GM12878 (cell line): ENCODE measurements around the gene FAM131B. TPM values are rescaled to one million over a fixed set of nuclear protein-coding genes. Genes with fewer than 3 reads are reported as not detected.

Experiments
- ATAC-seq: fragments of 200-7000 bp; cut with Tn5 transposase; 3 replicates; pipeline ENCODE4 v1.9.1; 2020; ENCODE audit warnings: mild to moderate bottlenecking, moderate library complexity
- BruUV-seq: library from RNA; stranded (reverse); fragments of 400-500 nt; replicated peaks from 2 replicates; lab custom pipeline; 2021; lab: Mats Ljungman, UMichigan
- CTCF ChIA-PET: fragments of 300-600 bp; sonication (Branson Sonifier 250); formaldehyde crosslinking; extraction: SDS; loops from one replicate; lab custom pipeline; 2021; ENCODE audit warnings: inconsistent platforms; lab: Yijun Ruan, JAX
- POLR2A ChIA-PET: fragments of 350-600 bp; formaldehyde crosslinking; extraction: SDS; loops from one replicate; lab custom pipeline; 2021; ENCODE audit warnings: inconsistent platforms; lab: Charles Lee
- RAD21 ChIA-PET: fragments of 300-600 bp; sonication (Branson Sonifier 250); formaldehyde crosslinking; loops from one replicate; lab custom pipeline; 2023; ENCODE audit warnings: antibody characterized with exemption; ENCODE audit not compliant: unreplicated experiment; lab: Charles Lee
- SMC1A ChIA-PET: fragments of 300-600 bp; sonication (Branson Sonifier 250); formaldehyde crosslinking; loops from one replicate; lab custom pipeline; 2023; ENCODE audit not compliant: unreplicated experiment, uncharacterized antibody; lab: Charles Lee
- DNase-seq: peaks from one replicate; pipeline ENCODE4 v3.0.0-alpha.2; 2011; ENCODE audit warnings: low read depth, low spot score
- FAIRE-seq: peaks from 3 replicates; lab custom pipeline; 2011; peaks lifted over from hg19 to GRCh38; lab: Jason Lieb, UNC
- H2AFZ ChIP-seq: 2 replicates; pipeline ENCODE4 v1.6.0; 2011; ENCODE audit warnings: low read depth, low read length, control low read depth; ENCODE audit not compliant: control insufficient read depth
- H3K27ac ChIP-seq: 2 replicates; pipeline ENCODE4 v1.5.1; 2011; ENCODE audit warnings: control low read depth; ENCODE audit not compliant: control insufficient read depth, insufficient read depth
- H3K27me3 ChIP-seq, 2 experiments: replicated peaks in 1 of 2; 2 replicates each; pipeline versions ENCODE4 v1.6.0 to v1.6.1; 2011; ENCODE audit warnings: low read length in 1 of 2; ENCODE audit not compliant: control insufficient read depth in 2 of 2, insufficient read depth in 2 of 2
- H3K36me3 ChIP-seq, 2 experiments: 2 replicates each; pipeline ENCODE4 v1.5.1; 2011; ENCODE audit warnings: low read length in 1 of 2; ENCODE audit not compliant: control insufficient read depth in 2 of 2, insufficient read depth in 2 of 2
- H3K4me1 ChIP-seq: 2 replicates; pipeline ENCODE4 v1.6.1; 2011; ENCODE audit warnings: mild to moderate bottlenecking, low read length, moderate library complexity, mixed read lengths; ENCODE audit not compliant: control insufficient read depth, insufficient read depth
- H3K4me2 ChIP-seq: 2 replicates; pipeline ENCODE4 v1.6.0; 2011; ENCODE audit warnings: control low read depth; ENCODE audit not compliant: control insufficient read depth, insufficient read depth
- H3K4me3 ChIP-seq: fragments of 200-600 bp; sonication (generic); 2 replicates; pipeline ENCODE4 v1.5.1; 2016
- H3K79me2 ChIP-seq: 2 replicates; pipeline ENCODE4 v1.6.0; 2011; ENCODE audit warnings: low read length; ENCODE audit not compliant: control insufficient read depth, insufficient read depth
- H3K9ac ChIP-seq: 2 replicates; pipeline ENCODE4 v1.8.0; 2011; ENCODE audit warnings: low read length, control low read depth, mixed read lengths; ENCODE audit not compliant: control insufficient read depth, insufficient read depth
- H3K9me3 ChIP-seq: replicated peaks from 3 replicates; pipeline ENCODE4 v1.5.1; 2011; ENCODE audit warnings: mild to moderate bottlenecking, low read length; ENCODE audit not compliant: control insufficient read depth, insufficient read depth
- H4K20me1 ChIP-seq: 2 replicates; pipeline ENCODE4 v1.6.0; 2011; ENCODE audit not compliant: control insufficient read depth, insufficient read depth
- ATF2 ChIP-seq: IDR thresholded peaks from 2 replicates; pipeline ENCODE4 v1.6.1; 2012; ENCODE audit warnings: low read length, inconsistent platforms
- ELK1 ChIP-seq: IDR thresholded peaks from 2 replicates; pipeline ENCODE4 v1.6.1; 2012; ENCODE audit warnings: low read depth, low read length, improper control_type of control experiment
- HSF1 ChIP-seq: fragments of 150-350 bp; IDR thresholded peaks from 2 replicates; pipeline ENCODE4 v1.6.1; 2014; ENCODE audit warnings: mild to moderate bottlenecking, low read depth, low read length
- IRF4 ChIP-seq: IDR thresholded peaks from 2 replicates; pipeline ENCODE4 v1.6.1; 2011; ENCODE audit warnings: low read depth, low read length
- MLLT1 ChIP-seq: fragments of 450-650 bp; IDR thresholded peaks from 2 replicates; pipeline ENCODE4 v1.6.1; 2016; ENCODE audit warnings: mild to moderate bottlenecking
- NR2C2 ChIP-seq: IDR thresholded peaks from 2 replicates; pipeline ENCODE4 v1.6.1; 2011; ENCODE audit warnings: borderline replicate concordance, low read depth; ENCODE audit not compliant: control insufficient read depth, insufficient read length
- PML ChIP-seq: IDR thresholded peaks from 2 replicates; pipeline ENCODE4 v1.6.1; 2012; ENCODE audit warnings: low read length, inconsistent platforms
- RB1 ChIP-seq: fragments of 450-650 bp; formaldehyde crosslinking; IDR thresholded peaks from 2 replicates; pipeline ENCODE4 v1.6.1; 2017; ENCODE audit warnings: mild to moderate bottlenecking, borderline replicate concordance
- RELA ChIP-seq: fragments of 450-650 bp; IDR thresholded peaks from 2 replicates; pipeline ENCODE4 v1.8.0; 2014; ENCODE audit warnings: borderline replicate concordance; ENCODE audit not compliant: partially characterized antibody
- SKIL ChIP-seq: fragments of 450-650 bp; IDR thresholded peaks from 2 replicates; pipeline ENCODE4 v1.6.1; 2017; ENCODE audit warnings: mild to moderate bottlenecking, low read depth, inconsistent platforms; ENCODE audit not compliant: poor library complexity, severe bottlenecking
- STAT3 ChIP-seq: IDR thresholded peaks from 2 replicates; pipeline ENCODE4 v1.6.1; 2011; ENCODE audit warnings: low read depth, low read length, improper control_type of control experiment
- ZNF687 ChIP-seq: fragments of 450-650 bp; IDR thresholded peaks from 2 replicates; pipeline ENCODE4 v1.6.1; 2017; ENCODE audit warnings: mild to moderate bottlenecking, moderate library complexity
- WGBS: methylation state at CpG from one replicate; pipeline ENCODE4 v1.1.6; 2016; ENCODE audit warnings: low lambda C conversion rate; ENCODE audit not compliant: insufficient replicate concordance, insufficient coverage; ENCODE audit errors: missing lambda C conversion rate; 5-methylcytosine and 5-hydroxymethylcytosine counted together
- in situ Hi-C: fragments of 300-500 bp; cut with MboI; formaldehyde crosslinking; loops from 9 replicates; pipeline ENCODE4 v1.14.3; 2018; ENCODE audit warnings: mixed read lengths
- intact Hi-C: fragments of 100-400 bp; cut with micrococcal nuclease; formaldehyde crosslinking; loops from one replicate; pipeline ENCODE4 v1.14.2; 2022; ENCODE audit not compliant: unreplicated experiment
- polyA plus RNA-seq, 11 experiments: library from polyadenylated mRNA; depleted of rRNA in 4 of 11; unstranded in 6 of 11; stranded (reverse) in 5 of 11; fragments of >200 nt; fragmentation: Nextera tagmentation in 4 of 11; fragmentation: Illumina TruSeq in 1 of 11; extraction: Ambion mirVana in 4 of 11; extraction: Trizol in 1 of 11; gene quantifications; 1 replicate in 1 of 11; 2 replicates in 10 of 11; pipeline versions ENCODE4 v1.2.1 to v1.2.3, GENCODE V29; 2011 to 2016; ENCODE audit warnings: inconsistent platforms in 2 of 11, missing spikeins in 2 of 11, low read depth in 1 of 11
- total RNA-seq, 4 experiments: library from RNA; depleted of rRNA in 3 of 4; stranded (reverse); fragments of >200 nt in 3 of 4; fragmentation: Illumina TruSeq in 1 of 4; extraction: Trizol in 1 of 4; gene quantifications; 2 replicates each; pipeline versions ENCODE4 v1.2.1 to v1.2.3, GENCODE V29; 2013 to 2021

FAM131B gene
- total and polyA plus RNA-seq, 10 of the 15 experiments (the other 5 are each of a cell fraction or from before 2014, with no cell fraction given), result 0.03 to 0.05 TPM; not detected in 8

- ChIA-PET SMC1A (interaction anchor here (0.6 kb wide), 1 partner anchor 8 kb away, joined by 3 read pairs; no protein-coding TSS in a partner anchor), RAD21 (no interaction called here), POLR2A (no interaction called here), CTCF (interaction anchor here (1.7 to 2.3 kb wide), 2 partner anchors 17 to 76 kb away, joined by 3 to 6 read pairs; no protein-coding TSS in a partner anchor)
- Histone ChIP-seq H3K79me2 (no peaks in the 10 kb centered on the region), H3K4me3 (no peak overlapping the region), H3K9me3 (no peaks in the 10 kb centered on the region; the same call in 2 of the 3 replicates), H3K27ac (no peak overlapping the region), H4K20me1 (no peaks in the 10 kb centered on the region), H3K4me1 (peaks cover 11% of the 10 kb centered on the region; the same call in 1 of the 2 replicates), H3K36me3 (no peaks in the 10 kb centered on the region), H3K4me2 (no peak overlapping the region), H2AFZ (no peak overlapping the region), H3K9ac (no peak overlapping the region), H3K27me3 (no peaks in the 10 kb centered on the region)
- BruUV-seq, result no TSS peak
- WGBS, result 74% methylated on average over 4 of the region's 4 CpGs
- intact Hi-C loops (no loop called here), in situ Hi-C loops (no loop called here)
- FAIRE-seq, result no peak
- ATAC-seq, result no peak
- no peak for DNase-seq
- no peak for TF ChIP-seq PML
- no peak for TF ChIP-seq IRF4
- no peak for TF ChIP-seq ZNF687
- no peak for TF ChIP-seq NR2C2
- no peak for TF ChIP-seq MLLT1
- no peak for TF ChIP-seq RB1
- no peak for TF ChIP-seq HSF1
- TF ChIP-seq SKIL, result no peak
- no peak for TF ChIP-seq ATF2
- no peak for TF ChIP-seq RELA
- TF ChIP-seq STAT3, result no peak
- no peak for TF ChIP-seq ELK1
These were observed 46.0 kb downstream of the FAM131B start for GRCh38 chr7:143316492-143316891.
